CD4-positive, alpha-beta T cell (primary cell): ENCODE results near the gene FNDC3B. TPM values are rescaled to one million over a fixed set of nuclear protein-coding genes. Genes with fewer than 3 reads are reported as not detected.

Experiments used
- ATAC-seq: fragments of 200-7000 bp; cut with Tn5 transposase; one replicate; pipeline ENCODE4 v1.10.0; 2022; ENCODE audit warnings: mild to moderate bottlenecking; ENCODE audit not compliant: poor library complexity
- CTCF ChIA-PET: fragments of 350-600 bp; sonication (Branson Sonifier 250); formaldehyde crosslinking; loops from one replicate; lab custom pipeline; 2021; ENCODE audit warnings: antibody characterized with exemption, inconsistent platforms; lab: Charles Lee
- POLR2A ChIA-PET: fragments of 350-600 bp; sonication (Branson Sonifier 250); formaldehyde crosslinking; loops from one replicate; lab custom pipeline; 2021; ENCODE audit warnings: antibody characterized with exemption, inconsistent platforms; lab: Charles Lee
- DNase-seq, 14 experiments: peaks; one replicate each; pipeline ENCODE4 v3.0.0-alpha.2; 2013 to 2020; ENCODE audit warnings: mixed read lengths in 2 of 14
- H3K27ac ChIP-seq, 2 donors: one replicate each; pipeline versions ENCODE4 v1.5.1 to v1.7.0; 2013; ENCODE audit warnings: low read length in 2 of 2, low read depth in 1 of 2, mild to moderate bottlenecking in 1 of 2
- H3K27me3 ChIP-seq, 2 experiments: 1 replicate in 1 of 2; 2 replicates in 1 of 2; pipeline versions ENCODE4 v1.6.1 to v1.7.0; 2013; ENCODE audit warnings: low read length in 2 of 2, control low read depth in 1 of 2, mild to moderate bottlenecking in 1 of 2, moderate library complexity in 1 of 2; ENCODE audit not compliant: insufficient read depth in 2 of 2, control insufficient read depth in 1 of 2
- H3K36me3 ChIP-seq: one replicate; pipeline ENCODE4 v1.6.1; 2013; ENCODE audit warnings: low read length, control low read depth; ENCODE audit not compliant: insufficient read depth
- H3K4me1 ChIP-seq: one replicate; pipeline ENCODE4 v1.6.1; 2013; ENCODE audit warnings: low read length, control low read depth; ENCODE audit not compliant: insufficient read depth
- H3K4me3 ChIP-seq: one replicate; pipeline ENCODE4 v1.5.1; 2013; ENCODE audit warnings: mild to moderate bottlenecking, low read length, moderate library complexity
- H3K9me3 ChIP-seq, 2 experiments: 1 replicate in 1 of 2; 2 replicates in 1 of 2; pipeline versions ENCODE4 v1.6.1 to v1.7.0; 2013; ENCODE audit warnings: low read length in 2 of 2, mild to moderate bottlenecking in 2 of 2, control low read depth in 1 of 2, moderate library complexity in 1 of 2; ENCODE audit not compliant: control insufficient read depth in 1 of 2, insufficient read depth in 1 of 2
- H3K27ac Mint-ChIP-seq: one replicate; pipeline ENCODE4 v1.8.0; 2020; ENCODE audit warnings: mixed read lengths
- H3K27me3 Mint-ChIP-seq: one replicate; pipeline ENCODE4 v1.8.0; 2021; ENCODE audit warnings: mixed read lengths
- H3K36me3 Mint-ChIP-seq: one replicate; pipeline ENCODE4 v1.8.0; 2021; ENCODE audit warnings: low read depth, mixed read lengths
- H3K4me1 Mint-ChIP-seq: one replicate; pipeline ENCODE4 v1.8.0; 2021; ENCODE audit warnings: low read depth, mixed read lengths
- H3K4me3 Mint-ChIP-seq: one replicate; pipeline ENCODE4 v1.8.0; 2020; ENCODE audit warnings: mild to moderate bottlenecking, mixed read lengths
- H3K9me3 Mint-ChIP-seq: one replicate; pipeline ENCODE4 v1.8.0; 2020; ENCODE audit warnings: mixed read lengths
- intact Hi-C, 2 experiments: fragments of 100-400 bp; cut with DNase I in 1 of 2; cut with micrococcal nuclease in 1 of 2; formaldehyde crosslinking; loops; one replicate each; pipeline versions ENCODE4 v1.15.1 to v1.9.0; 2023 to 2025; cut with DNase I, micrococcal nuclease
- total RNA-seq, 174 experiments: library from RNA in 2 of 174; stranded (reverse) in 2 of 174; gene quantifications; one replicate each; pipeline ENCODE4 v1.2.3 and lab custom pipeline; 2021 to 2026
- TF ChIP-seq, protein P1 (sequence below): fragments of 200-600 bp; IDR thresholded peaks from one replicate; pipeline ENCODE4 v1.8.0; 2022; ENCODE audit warnings: antibody characterized with exemption, mild to moderate bottlenecking

FNDC3B gene
- total RNA-seq, 2 experiments from 2014 or later: 26.1 to 28.7 TPM

DNA sequence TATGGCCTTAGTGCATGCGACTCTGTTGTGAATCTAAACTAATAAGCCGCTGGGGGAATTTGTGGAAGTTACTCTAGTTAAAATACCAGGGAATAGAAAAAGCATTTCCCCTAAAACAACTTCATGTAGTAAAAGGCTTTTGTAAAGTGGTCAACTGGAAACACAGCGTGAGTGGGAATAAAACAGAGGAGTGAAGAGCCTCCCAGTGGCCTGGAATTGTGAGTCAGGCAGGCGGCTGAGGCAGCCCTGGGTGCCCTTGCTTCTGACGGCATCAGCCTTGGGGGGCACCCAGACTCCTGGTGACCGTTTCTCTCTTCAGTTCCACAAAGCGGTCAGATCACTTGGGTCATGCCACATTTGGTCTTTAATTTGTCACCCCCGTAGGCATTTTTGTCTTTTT, 300.5 kb downstream of the FNDC3B start:
- TF ChIP-seq, protein P1, sequence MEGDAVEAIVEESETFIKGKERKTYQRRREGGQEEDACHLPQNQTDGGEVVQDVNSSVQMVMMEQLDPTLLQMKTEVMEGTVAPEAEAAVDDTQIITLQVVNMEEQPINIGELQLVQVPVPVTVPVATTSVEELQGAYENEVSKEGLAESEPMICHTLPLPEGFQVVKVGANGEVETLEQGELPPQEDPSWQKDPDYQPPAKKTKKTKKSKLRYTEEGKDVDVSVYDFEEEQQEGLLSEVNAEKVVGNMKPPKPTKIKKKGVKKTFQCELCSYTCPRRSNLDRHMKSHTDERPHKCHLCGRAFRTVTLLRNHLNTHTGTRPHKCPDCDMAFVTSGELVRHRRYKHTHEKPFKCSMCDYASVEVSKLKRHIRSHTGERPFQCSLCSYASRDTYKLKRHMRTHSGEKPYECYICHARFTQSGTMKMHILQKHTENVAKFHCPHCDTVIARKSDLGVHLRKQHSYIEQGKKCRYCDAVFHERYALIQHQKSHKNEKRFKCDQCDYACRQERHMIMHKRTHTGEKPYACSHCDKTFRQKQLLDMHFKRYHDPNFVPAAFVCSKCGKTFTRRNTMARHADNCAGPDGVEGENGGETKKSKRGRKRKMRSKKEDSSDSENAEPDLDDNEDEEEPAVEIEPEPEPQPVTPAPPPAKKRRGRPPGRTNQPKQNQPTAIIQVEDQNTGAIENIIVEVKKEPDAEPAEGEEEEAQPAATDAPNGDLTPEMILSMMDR: no peak
- H3K27me3 Mint-ChIP-seq: no peaks in the 10 kb centered on the region
- DNase-seq (no peak), ATAC-seq (no peak)
- POLR2A ChIA-PET: no interaction called here
- no peak overlapping the region for H3K4me3 Mint-ChIP-seq
- H3K4me3 ChIP-seq: no peak overlapping the region
- H3K4me1 ChIP-seq: no peaks in the 10 kb centered on the region
- no peaks in the 10 kb centered on the region for H3K4me1 Mint-ChIP-seq
- H3K27ac ChIP-seq: no peak overlapping the region
- peaks cover 52% of the 10 kb centered on the region for H3K36me3 Mint-ChIP-seq
- no peaks in the 10 kb centered on the region for H3K9me3 ChIP-seq
- H3K27ac Mint-ChIP-seq: no peak overlapping the region
- intact Hi-C loops: loop anchor here (2.0 to 10.0 kb wide), 9 partner anchors 303 to 1925 kb away; partner anchors contain the start of genes CLDN11 (in 1 of the 2) and FNDC3B (in 1 of the 2)
- CTCF ChIA-PET: interaction anchor here (0.8 to 1.4 kb wide), 2 partner anchors 327 to 1378 kb away, joined by 4 read pairs; no protein-coding TSS in a partner anchor
- no peaks in the 10 kb centered on the region for H3K9me3 Mint-ChIP-seq
- no peaks in the 10 kb centered on the region for H3K27me3 ChIP-seq
- peaks cover 28% of the 10 kb centered on the region for H3K36me3 ChIP-seq

DNA sequence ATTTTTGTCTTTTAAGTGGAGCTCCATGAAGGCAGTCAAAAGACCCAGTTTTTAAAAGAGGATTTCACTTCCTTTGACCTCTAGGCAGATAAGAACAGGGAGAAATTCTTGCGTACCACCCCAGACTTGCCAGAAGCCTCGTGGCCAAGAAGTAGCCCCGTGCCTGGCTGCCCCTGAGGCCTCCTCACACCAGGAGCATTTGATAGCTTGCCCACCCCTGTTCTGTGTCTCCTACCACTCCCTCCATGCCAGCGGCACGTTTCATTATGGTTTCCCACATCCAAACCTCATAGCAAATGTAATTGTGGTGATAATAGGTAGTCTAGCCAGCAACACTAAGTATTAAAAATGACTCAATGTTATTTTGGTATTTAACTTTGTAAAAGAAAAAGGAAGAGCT, 301.2 kb downstream of the FNDC3B start:
- H3K27me3 ChIP-seq: no peaks in the 10 kb centered on the region
- ChIA-PET POLR2A (no interaction called here), CTCF (interaction anchor here (0.8 to 2.1 kb wide), 4 partner anchors 8 to 1379 kb away, joined by 3 to 20 read pairs (median 4); no protein-coding TSS in a partner anchor)
- H3K4me3 ChIP-seq: no peak overlapping the region
- peaks cover 59% of the 10 kb centered on the region for H3K36me3 Mint-ChIP-seq
- H3K9me3 Mint-ChIP-seq: no peaks in the 10 kb centered on the region
- H3K27me3 Mint-ChIP-seq: no peaks in the 10 kb centered on the region
- ATAC-seq (no peak), DNase-seq (no peak)
- no peaks in the 10 kb centered on the region for H3K9me3 ChIP-seq
- TF ChIP-seq, protein P1: no peak
- peaks cover 33% of the 10 kb centered on the region for H3K36me3 ChIP-seq
- H3K27ac ChIP-seq: no peak overlapping the region
- intact Hi-C loops: loop anchor here (2.0 to 10.0 kb wide), 9 partner anchors 303 to 1926 kb away; partner anchors contain the start of genes CLDN11 (in 1 of the 2) and FNDC3B (in 1 of the 2)
- no peaks in the 10 kb centered on the region for H3K4me1 Mint-ChIP-seq
- H3K4me1 ChIP-seq: no peaks in the 10 kb centered on the region
- H3K27ac Mint-ChIP-seq: no peak overlapping the region
- no peak overlapping the region for H3K4me3 Mint-ChIP-seq

DNA sequence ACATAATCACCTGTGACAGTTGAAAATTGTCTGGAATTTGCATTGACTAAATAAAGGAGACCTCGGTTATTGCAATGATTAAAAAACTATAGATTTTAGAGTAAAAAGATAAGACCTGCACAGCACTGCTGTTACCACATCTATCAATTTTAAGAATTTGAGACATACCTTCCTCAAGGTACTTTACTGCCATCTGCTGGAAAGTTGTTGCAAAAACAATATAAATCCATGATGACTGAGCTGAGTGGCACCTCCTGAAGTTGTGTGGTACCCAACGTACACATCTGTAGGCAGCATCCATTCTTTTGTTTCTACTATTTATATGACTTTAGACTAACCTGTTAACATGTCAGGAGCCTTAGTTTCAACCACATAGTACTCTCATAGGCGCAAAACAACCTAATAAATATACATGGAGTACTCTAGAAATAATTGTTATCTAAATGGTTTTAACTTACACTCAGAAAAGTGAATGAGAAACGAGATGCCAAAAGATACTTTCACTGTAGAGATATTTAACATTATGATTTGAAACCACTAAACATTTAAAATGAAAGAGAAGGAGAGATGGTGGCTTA, 302.2 kb downstream of the FNDC3B start:
- intact Hi-C loops: loop anchor here (1.0 to 10.0 kb wide), 10 partner anchors 304 to 1927 kb away; partner anchors contain the start of genes CLDN11 (in 1 of the 2) and FNDC3B (in 1 of the 2)
- ChIA-PET CTCF (interaction anchor here (0.6 to 2.1 kb wide), 10 partner anchors 9 to 1376 kb away, joined by 3 to 20 read pairs (median 4); no protein-coding TSS in a partner anchor), POLR2A (interaction anchor here (0.6 kb wide), 1 partner anchor 20 kb away, joined by 6 read pairs; no protein-coding TSS in a partner anchor)
- Mint-ChIP-seq H3K9me3 (no peaks in the 10 kb centered on the region), H3K4me3 (no peak overlapping the region), H3K4me1 (no peaks in the 10 kb centered on the region), H3K27ac (no peak overlapping the region), H3K36me3 (peaks cover 65% of the 10 kb centered on the region), H3K27me3 (no peaks in the 10 kb centered on the region)
- TF ChIP-seq, protein P1: peak; percentile 77
- H3K9me3 ChIP-seq: no peaks in the 10 kb centered on the region
- H3K36me3 ChIP-seq: peaks cover 37% of the 10 kb centered on the region
- ATAC-seq (peak; percentile 68), DNase-seq (peak in 5 of 14 experiments; percentile 3 to 75 (median 70))
- no peak overlapping the region for H3K4me3 ChIP-seq
- H3K27ac ChIP-seq: no peak overlapping the region
- no peaks in the 10 kb centered on the region for H3K27me3 ChIP-seq
- no peaks in the 10 kb centered on the region for H3K4me1 ChIP-seq
